Panc1 (cell line): ENCODE measurements around the gene DOCK4.

Source experiments
- CTCF ChIP-seq: fragments of 450-650 bp; IDR thresholded peaks from 2 replicates; pipeline ENCODE4 v1.5.1; 2017; ENCODE audit warnings: mild to moderate bottlenecking
- SIN3A ChIP-seq: IDR thresholded peaks from 2 replicates; pipeline ENCODE4 v1.6.1; 2012; ENCODE audit warnings: low read depth, mild to moderate bottlenecking, low read length, moderate library complexity, borderline replicate concordance; ENCODE audit not compliant: insufficient read depth

GRCh38 chr7:111918461-111918860, 287.7 kb downstream of the DOCK4 start:
- TF ChIP-seq SIN3A (no peak), CTCF (no peak)
